HG03064 (cell line): Measurements from ENCODE around the gene GALNT12.

Experiments
- ATAC-seq: cut with Tn5 transposase; IDR thresholded peaks from one replicate; pipeline ENCODE4 v1.9.1; 2021; ENCODE audit warnings: low read depth; ENCODE audit not compliant: unreplicated experiment

GALNT12 gene

DNA sequence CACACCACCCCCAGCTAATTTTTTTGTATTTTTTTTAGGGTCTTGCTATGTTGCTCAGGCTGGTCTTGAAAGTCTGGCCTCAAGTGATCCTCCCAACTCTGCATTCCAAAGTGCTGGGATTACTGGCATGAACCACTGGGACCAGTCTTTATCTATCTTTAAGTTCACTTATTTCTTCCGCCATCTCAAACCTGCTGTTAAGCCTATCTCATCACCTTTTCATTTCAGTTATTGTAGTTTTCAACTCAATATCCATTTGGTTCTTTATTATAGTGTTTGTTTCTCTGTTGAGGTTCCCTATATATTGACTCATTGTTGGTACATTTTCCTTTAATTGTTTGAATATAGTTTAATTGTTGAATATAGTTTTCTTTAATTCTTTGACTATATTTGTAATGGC, 48.1 kb downstream of the GALNT12 start:
- no peak for ATAC-seq

DNA sequence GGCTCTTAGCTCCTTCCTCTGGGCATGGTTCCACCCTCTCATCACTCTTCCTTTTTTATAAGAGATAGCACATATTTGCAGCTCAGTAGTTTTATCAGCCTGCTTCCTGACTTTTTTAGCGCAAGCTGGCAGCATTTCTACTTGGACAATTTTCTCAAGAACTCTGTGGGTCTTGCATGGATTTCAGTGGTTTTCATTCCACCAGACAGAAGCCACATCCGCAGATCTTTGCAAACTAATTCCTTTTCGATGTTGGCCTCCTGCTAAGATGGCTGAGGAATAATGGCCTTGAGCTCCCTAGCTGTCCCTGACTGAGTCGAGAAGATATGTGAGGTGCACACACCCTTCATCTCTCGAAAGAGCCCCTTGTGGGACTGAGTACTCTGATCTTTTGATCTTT, 49.5 kb downstream of the GALNT12 start:
- no peak for ATAC-seq

DNA sequence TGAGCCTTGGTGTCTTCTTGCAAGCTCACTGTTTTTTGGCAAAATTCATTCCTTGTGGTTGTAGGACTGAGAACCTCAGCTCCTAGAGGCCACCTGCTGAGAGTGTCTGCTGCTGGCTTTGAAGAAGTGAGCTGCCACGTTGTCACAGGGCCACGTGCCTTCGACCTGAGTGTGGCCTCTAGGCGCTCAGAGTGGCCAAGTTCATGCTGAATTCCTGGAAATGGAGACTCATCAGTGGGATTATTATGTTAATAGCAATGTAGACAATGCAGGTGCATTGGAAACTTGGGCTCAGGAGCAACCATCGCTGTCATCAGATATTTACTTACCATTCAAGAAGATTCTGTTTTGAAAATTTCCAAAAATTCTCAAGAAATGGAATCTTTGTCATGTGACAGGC, 52.5 kb downstream of the GALNT12 start:
- ATAC-seq, result no peak

DNA sequence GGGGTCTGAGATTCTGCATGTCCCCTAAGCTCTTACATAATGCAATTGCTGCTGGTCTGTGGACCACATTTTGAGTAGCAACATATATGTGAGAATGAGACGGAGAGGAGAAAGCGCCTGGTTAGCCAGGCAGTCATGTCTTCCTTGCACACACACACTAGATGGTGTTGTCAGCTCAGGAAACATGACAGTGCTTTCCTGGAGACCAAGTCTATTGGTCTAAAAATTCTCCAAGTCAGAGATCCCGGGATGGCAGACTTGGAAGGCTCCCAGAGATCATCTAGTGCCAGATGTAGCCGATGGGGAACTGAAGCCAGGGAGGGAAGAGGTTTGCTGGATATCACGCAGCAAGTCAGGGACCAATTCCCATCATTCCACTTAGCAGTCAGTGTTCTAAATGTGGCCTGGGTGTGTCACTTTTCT, 53.4 kb downstream of the GALNT12 start:
- ATAC-seq, result no peak

DNA sequence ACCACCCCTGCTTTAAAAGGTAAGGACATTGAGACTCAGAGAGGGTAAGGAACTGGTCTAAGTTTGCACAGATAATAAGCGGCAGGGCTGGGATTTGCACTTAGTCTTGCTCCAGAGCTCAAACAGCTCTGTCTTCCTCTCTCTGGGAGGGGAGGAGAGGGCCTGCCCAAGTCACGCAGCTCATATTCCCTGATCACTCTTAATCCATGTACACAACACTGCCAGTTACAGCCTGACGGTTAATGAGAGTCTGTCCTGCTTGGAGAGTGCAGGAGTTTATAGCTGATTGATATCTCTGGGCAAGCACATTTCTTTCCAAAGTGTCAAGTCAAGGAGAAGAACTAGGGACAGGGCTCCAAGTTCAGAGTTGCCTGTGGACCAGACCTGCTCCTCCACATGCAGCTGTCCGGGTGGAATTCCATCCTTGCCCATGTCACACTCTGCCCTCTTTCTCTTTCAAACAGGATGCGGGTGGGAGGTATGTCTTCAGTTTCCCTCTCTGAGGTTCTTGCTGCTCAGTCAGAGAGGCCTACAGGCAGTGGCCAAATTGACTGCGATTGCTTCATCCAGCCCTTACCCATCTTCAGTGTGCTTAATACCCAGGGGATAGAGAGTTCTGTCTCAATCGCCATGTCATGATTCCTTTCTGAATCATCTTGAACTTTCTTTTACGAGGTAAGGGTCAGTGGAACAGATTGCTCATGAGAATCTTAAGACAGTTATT, 54.5 kb downstream of the GALNT12 start:
- ATAC-seq, result no peak

DNA sequence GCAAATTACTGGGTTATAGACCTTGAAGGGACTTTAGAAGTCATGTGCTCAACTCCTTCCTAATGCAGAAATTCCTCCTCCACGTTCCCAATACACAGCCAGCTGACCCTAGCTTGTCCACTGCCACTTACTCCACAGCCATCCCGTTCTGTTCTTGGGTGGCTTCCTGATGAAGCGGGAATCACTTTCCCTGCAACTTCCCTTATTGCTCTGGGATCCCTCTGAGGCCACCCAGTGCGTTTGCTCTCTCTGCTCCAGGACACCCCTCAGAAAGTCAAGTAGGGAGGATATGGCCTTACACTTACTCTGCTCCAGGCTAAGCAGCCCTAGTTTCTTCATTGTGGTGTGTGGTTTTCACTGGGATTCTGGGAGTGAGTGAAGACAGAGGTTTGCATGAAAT, 55.5 kb downstream of the GALNT12 start:
- no peak for ATAC-seq

DNA sequence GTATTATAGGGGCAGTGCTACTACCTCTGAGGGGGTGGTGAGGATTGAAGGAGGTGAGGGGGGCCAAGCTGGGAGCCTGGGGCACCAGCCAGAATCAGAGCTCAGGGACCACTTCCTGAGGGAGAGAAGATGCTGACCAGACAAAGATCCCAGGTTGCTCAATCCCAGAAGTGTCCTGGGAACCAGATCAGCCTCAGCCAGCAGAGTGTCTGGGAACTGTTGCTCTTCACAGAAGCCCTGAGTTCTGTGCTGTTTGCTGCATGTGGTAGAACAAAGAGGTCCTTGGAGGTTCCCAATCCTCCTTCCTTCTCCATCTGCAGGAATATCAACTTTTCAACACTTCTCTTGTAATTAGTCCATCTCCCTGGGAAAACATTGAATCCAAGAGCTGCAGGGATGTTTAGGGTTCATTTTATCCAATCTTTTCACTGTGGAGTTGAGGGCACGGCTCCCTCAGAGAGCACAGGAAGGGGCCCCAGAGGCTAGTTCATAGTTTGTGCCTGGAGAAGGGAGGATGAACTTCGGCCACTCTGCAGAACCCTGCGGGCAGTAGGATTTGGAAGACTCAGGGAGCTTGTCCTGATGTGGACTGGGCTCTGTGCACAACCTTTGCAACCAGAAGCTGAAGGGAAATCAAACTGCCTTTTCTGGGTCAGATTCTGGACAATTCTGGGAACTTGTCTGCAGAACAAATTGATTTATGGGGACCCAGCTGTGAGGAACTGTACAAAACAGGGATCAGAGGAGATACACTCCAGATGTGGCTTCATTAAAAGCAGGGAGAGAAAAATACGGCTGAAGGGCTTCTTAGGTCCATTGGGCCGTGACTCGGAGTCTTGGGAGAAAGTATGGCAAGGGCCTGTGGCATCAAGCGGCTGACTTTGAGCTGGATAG, 57.1 kb downstream of the GALNT12 start:
- no peak for ATAC-seq

DNA sequence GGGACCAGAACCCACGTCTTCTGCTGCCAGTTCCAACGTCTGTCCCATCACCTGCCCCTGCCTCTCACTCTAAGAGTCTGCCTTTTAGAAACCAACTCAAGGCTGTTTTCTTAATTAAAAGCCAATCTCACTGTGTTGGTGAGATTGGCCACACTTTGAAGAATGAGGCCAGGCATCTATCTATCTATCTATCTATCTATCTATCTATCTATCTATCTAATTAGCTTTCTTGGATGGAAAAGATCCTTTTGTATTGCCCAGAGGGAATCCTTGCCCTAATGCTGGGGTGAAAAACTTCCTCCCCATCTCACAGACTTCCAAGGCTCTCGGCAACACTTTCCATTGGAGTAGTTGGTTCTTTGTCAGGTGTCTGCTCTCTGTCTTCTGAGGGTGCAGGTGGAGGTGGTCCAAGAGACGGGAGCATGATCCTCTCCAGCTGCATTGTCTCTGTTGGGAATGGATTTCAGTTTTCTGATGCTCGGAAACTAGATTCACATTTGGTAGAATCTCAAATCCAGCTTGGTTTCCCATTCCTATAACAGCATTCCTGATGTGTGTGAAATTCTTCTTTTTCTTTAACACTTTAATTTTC, 57.9 kb downstream of the GALNT12 start:
- no peak for ATAC-seq

DNA sequence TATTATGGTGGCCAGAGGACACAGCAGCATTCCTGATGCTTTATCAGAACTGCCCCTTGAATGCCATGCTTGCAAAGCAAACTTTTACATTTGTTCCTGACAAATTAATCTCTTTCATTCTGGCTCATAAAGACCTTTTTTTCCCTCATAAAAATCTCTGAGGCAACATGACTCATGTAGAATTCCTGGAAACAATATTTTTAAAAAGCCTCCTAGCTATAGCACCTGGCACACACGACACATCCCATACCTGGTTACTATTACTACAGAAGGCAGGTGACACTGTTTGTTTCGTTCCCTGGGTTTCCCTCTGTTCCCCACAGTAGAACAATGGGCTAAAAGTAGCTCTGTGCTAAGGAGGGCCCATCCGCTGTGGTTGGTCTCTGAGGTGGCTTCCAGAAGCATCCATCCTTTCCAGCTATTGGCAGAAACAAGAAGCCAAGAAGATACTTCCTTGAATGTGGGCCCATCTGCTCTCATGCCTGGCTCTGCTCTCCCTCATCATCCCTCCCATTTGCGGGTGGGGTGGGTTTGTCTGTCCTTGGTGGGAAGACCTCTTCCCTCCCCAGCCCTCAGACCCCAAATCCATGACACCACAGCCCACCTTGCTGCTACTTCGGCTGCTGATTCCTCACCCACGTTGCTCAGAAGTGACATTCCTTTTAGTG, 59.1 kb downstream of the GALNT12 start:
- no peak for ATAC-seq

DNA sequence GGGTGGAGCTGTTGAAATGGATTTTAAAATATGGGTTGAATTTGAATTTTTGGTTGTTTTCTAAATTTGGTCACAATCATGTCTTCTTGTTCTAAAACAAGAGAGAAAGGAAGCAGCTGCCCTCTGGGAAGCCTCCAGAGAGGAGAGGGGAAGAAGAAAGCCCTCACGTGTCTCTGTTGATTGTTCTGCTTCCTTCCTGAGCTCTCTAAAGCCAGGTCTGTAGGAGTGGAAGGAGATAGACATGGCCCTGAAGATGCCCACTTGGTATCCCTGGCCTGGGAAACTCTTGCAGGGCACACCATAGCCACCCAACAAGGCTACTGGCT, 59.6 kb downstream of the GALNT12 start:
- ATAC-seq, result no peak

DNA sequence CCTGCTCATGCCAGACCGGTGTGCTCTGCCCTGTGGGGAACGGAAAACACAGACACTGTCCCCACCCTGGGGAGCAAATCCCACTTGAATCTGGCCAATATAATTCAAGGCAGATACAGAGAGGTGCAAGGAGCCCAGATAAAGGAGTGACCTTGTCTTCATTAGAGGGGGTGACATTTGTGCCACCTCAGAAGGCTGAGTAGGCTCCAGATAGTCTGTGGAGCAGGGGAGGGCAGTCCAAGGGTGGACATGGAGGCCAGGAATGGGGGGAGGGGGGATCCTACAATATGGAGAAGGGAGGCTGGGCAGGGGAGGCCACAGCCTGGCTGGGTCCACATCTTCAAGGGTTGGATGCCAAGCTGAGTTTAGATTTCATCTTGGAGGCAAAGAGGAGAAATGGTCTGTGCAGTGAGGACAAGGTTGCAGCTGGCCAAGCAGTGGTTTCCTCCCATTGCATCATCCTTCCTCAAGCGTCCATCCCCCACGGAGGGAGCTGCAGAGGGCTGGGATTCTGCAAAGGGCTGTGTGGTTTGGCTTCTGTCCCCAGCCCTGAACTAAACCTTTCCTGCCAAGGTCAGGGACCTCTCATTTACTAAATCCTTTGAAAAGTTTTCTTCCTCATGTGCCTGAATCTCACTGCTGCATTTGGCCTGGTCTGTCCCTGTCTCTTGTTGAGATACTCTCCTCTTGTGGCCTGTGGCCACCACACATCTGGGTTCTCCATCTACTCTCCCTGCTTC, 60.1 kb downstream of the GALNT12 start:
- ATAC-seq, result no peak

DNA sequence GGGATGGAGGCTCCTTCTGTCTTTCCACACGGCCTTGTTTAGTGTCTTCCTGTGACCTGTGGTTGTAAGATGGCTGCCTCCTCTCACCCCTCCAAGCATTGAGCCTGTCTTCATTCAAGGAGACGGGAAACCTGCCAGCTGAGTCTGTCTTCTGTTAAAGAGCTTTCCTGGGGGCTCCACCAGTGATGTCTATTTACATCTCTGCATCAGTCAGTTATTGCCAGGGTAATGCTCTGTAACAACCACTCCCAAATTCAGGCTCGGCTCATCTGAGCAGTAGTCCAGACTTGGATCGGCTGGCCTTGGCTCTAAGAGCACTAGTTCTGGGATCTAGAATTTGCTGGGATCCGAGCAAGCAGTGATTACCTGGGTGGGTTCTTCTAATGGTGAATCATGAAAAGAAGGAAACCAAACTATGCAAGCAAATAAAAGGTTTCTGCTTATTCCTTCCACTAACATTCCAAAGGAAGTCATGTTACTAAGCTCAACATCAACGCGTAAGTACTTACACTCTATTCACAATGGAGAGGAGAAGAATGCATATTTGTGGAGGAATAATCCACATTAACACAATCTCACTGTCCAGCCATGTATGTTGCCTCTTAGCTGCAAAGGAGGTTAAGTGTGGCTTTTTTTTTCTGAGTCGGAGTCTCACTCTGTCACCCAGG, 61.7 kb downstream of the GALNT12 start:
- no peak for ATAC-seq

DNA sequence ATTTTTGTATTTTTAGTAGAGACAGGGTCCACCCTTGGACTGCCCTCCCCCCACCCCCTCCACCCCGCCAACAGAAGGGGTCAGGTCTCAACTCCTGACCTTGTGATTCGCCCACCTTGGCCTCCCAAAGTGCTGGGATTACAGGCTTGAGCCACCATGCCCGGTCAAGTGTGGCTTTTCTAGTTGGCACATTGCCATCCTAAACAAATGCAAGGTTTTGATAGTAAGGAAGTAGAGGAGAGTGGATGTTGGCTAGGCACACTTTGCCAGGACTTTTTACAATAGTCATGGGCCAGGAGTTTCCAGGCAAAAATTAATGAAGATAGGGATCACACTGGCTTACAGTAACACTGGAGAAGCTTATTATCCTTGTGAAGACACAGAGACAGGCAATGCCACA, 62.4 kb downstream of the GALNT12 start:
- ATAC-seq, result no peak

DNA sequence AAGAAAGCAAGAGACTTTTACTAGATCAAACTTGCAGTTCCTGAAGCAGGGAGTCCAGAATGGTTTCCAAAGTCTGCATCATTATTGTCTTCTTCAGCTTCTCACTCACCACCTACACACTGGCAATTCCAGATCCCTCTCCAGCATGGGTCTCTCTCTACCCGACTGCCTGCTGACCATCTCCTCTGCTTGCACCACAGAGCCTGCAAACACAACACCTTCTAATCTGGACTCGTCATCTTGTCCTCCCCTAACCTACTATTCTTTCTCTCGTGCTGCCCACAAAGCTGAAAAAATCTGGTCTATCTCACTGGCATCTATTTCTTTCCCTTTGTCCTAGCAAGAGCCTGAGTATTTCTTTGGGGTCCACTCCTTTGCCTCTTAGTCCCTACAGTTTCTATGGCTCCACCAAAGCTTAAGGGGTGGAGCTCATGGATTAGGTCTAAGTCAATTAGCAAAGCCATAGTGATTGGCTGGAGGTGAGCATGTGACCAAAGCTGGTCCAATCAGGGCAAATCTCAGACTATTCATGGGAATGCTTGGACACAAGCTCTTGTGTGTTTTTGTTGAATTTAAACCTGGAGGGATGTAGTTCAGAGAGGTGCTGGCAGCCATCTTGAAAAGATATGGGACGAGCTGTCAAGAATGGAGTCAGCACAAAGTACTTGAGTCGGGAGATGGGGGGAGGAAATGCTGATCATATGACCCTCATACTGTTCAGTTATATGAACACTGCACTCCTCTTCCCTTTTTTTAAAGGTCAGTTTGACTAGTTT, 63.5 kb downstream of the GALNT12 start:
- no peak for ATAC-seq

DNA sequence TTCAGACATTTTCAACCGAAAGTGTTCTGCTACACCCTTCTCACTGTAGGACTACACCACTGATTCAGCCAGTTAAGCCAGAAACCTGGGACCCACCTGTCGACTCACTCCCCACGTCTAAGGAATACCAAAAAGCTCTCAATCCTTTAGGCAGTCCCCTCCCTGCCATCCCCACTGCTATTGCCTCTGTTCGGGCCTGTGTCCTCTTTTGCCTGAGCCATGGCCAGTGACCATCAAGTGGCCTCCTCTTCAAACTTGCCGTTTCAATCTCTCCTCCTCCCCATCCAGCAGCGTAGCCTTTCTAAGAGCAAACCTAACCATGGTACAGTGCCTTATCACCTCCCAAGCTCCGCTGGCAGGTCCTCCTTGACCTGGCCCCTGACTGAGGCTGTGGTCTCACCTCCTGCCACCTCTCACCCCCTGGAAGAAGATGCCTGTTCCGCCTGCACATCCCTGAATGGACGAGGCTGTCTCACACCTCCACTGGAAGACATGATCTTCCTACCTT, 64.1 kb downstream of the GALNT12 start:
- no peak for ATAC-seq

DNA sequence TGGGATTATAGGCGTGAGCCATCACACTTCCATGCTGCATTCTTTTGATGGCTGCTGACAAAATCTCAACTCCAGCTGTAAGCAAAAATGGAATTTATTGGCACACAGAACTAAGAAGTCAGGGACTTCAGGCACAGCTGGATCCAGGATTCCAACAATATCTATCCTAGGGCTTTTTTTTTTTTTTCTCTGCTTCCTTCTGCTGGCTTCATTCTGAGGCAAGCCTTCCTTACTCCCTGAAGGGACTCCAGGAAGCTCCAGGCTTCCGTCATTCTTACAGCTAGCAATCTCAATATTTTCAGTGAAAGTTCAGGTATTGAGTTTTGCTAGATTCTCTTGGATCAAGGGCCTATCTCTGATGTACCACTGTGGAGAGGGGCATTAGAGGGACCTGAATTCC, 66.1 kb downstream of the GALNT12 start:
- no peak for ATAC-seq

DNA sequence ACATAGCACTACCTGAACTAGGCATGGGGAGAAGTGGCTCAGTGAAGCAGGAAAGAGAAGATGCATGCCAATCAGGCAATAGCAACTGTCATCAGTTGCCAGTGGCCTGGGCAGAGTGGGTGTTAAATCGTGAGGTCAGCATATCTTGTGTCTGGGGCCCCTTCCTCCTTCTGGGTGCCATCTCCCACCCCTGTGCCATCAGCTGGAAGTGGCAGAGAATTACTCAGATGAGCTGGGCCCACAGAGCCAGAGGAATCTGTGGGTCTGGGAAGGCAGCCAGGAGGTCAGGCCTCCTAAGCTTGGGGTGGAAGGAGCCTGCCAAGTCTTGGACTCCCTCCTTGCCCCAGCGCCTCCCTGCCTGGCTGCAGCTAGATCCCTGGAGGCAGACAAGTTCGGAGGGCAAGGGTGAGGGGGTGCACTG, 66.5 kb downstream of the GALNT12 start:
- no peak for ATAC-seq

DNA sequence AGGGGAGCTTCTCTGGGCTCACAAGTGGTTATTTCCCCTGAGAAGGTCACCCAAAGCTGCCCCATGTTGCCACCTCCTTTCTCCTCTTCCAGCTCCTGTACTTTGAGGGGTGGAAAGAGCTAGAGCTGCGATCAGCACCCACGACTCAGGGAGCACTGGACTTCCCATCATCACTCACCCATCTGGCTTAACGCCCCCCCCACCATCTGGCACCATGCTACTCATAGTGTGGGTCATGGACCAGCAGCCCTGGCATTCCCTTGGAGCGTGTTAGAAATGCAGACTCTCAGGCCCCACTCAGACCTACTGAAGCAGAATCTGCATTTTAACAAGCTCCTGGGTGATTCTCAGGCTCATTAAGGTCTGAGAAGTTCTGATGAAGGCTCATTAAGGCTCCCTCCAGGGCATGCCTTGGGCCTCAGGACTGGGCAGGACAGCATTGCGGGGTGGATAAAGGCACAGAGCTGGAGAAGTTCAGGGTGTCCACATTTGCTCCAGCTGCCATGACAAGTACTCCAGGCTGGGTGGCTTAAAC, 67.3 kb downstream of the GALNT12 start:
- ATAC-seq, result no peak

DNA sequence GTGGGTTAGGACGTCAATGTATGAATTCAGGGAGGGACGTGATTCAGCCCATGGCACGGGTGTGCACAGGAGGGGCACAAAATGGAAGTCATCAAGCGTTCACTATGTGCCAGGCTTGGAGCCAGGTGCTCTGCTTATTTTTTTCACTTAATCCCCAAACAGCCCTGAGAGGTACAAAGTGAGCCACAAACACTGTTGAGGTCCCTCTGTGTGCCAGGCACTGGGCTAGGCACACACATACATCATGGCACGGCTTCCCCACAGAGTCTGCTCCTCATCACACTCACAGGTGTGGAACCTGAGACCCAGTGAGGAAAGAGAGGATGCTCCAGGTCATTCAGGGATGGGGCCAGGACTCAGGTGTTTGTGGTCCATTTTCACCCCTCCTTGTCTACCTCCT, 68.1 kb downstream of the GALNT12 start:
- ATAC-seq, result no peak
